ENCODE data around the gene NATD1. TPM values are rescaled to one million over a fixed set of nuclear protein-coding genes. Genes with fewer than 3 reads are reported as not detected.

NATD1 gene
- total and polyA plus RNA-seq, 9 of the 15 experiments (the other 6 are each of a cell fraction or from before 2014, with no cell fraction given), result 0.24 to 5.4 (median 1.6) TPM

DNA sequence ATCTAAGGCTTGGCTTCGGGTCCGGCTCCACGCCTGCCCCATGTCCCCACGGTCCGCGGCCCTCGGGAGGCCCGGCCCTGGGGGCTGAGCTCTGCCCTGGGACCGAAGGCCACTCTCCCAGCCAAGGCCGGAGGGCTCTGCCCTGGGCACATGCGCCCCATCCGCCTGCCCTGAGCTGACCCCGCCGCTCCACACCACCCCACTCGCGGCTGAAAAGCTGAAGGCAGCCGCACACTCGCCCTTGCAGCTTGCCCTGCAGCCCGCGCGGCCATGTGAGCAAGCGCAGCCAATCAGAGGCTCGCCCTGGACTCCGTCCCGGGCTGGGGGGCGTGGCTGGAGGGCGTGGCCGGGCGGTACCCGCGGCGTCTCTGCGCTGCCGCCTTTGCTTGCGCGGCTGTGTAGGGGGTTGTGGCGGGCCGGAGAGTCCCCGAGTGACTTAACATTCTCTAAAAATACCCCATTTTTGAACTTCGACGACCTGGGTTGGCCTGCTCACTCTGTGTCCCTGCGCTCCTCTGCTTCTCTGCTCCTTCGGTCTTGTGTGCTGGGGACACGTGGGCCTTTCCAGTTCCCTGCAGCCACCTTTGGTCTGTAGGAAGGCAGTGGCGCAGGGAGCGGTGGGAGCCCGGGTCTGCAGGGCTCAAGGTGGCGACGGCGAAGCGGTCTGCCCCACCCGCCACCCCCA is 22.5 kb upstream of the NATD1 start (continued):
- TF ChIP-seq PHTF2 (CRISPR knock-in tag; IDR thresholded peaks at IDR 0.05) (no peak), KLF16 (IDR thresholded peaks at IDR 0.05) (no peak), CTBP1 (IDR thresholded peaks at IDR 0.05; ENCODE audit: borderline replicate concordance) (peak; percentile 44; the same call in 1 of the 2 replicates), RFX7 (CRISPR knock-in tag; IDR thresholded peaks at IDR 0.05) (no peak), CBX1 (IDR thresholded peaks at IDR 0.05; ENCODE audit: low read depth) (0 out of 2 replicates have a peak, but pooled peaks have one; percentile 24), HDAC2 (IDR thresholded peaks at IDR 0.05) (no peak), KLF1 (tag; IDR thresholded peaks at IDR 0.05) (no peak), RBM25 (IDR thresholded peaks at IDR 0.05; ENCODE audit: low read depth, low read length, severe bottlenecking) (peak; percentile 97), BHLHE40 (IDR thresholded peaks at IDR 0.05; ENCODE audit: low read length) (no peak), ZNF41 (CRISPR knock-in tag; conservative IDR thresholded peaks at IDR 0.05) (no peak), ZC3H11A (IDR thresholded peaks at IDR 0.05; ENCODE audit: low read depth, low read length) (no peak), HOXB6 (CRISPR knock-in tag; IDR thresholded peaks at IDR 0.05; ENCODE audit: borderline replicate concordance) (no peak), TCF3 (CRISPR knock-in tag; IDR thresholded peaks at IDR 0.05) (no peak), CHD4 (IDR thresholded peaks at IDR 0.05; ENCODE audit: insufficient read depth, insufficient replicate concordance, low read depth, low read length, poor library complexity, severe bottlenecking) (no peak)
- TF ChIP-seq, protein P1, sequence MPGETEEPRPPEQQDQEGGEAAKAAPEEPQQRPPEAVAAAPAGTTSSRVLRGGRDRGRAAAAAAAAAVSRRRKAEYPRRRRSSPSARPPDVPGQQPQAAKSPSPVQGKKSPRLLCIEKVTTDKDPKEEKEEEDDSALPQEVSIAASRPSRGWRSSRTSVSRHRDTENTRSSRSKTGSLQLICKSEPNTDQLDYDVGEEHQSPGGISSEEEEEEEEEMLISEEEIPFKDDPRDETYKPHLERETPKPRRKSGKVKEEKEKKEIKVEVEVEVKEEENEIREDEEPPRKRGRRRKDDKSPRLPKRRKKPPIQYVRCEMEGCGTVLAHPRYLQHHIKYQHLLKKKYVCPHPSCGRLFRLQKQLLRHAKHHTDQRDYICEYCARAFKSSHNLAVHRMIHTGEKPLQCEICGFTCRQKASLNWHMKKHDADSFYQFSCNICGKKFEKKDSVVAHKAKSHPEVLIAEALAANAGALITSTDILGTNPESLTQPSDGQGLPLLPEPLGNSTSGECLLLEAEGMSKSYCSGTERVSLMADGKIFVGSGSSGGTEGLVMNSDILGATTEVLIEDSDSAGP (CRISPR knock-in tag; IDR thresholded peaks at IDR 0.05), result no peak
- TF ChIP-seq, protein P2, sequence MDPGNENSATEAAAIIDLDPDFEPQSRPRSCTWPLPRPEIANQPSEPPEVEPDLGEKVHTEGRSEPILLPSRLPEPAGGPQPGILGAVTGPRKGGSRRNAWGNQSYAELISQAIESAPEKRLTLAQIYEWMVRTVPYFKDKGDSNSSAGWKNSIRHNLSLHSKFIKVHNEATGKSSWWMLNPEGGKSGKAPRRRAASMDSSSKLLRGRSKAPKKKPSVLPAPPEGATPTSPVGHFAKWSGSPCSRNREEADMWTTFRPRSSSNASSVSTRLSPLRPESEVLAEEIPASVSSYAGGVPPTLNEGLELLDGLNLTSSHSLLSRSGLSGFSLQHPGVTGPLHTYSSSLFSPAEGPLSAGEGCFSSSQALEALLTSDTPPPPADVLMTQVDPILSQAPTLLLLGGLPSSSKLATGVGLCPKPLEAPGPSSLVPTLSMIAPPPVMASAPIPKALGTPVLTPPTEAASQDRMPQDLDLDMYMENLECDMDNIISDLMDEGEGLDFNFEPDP (CRISPR knock-in tag; IDR thresholded peaks at IDR 0.05), result no peak

Data from K562 (cell line).